Urothelium cell line (cell line): Measurements from ENCODE around the gene GOLPH3L.
A peak's percentile ranks its signal among the peaks of the same experiment; 100 is the strongest.
"Not testable (repeated sequence)": the region's sequence is repeated elsewhere in the genome, so short reads cannot be mapped to it uniquely, and the experiment has no call there.

Experiments used
- DNase-seq: peaks from one replicate; pipeline ENCODE4 v3.0.0; 2011; ENCODE audit warnings: low spot score, mixed read lengths
- FAIRE-seq: peaks from 2 replicates; lab custom pipeline; 2011; peaks lifted over from hg19 to GRCh38; lab: Jason Lieb, UNC

The GOLPH3L gene

DNA sequence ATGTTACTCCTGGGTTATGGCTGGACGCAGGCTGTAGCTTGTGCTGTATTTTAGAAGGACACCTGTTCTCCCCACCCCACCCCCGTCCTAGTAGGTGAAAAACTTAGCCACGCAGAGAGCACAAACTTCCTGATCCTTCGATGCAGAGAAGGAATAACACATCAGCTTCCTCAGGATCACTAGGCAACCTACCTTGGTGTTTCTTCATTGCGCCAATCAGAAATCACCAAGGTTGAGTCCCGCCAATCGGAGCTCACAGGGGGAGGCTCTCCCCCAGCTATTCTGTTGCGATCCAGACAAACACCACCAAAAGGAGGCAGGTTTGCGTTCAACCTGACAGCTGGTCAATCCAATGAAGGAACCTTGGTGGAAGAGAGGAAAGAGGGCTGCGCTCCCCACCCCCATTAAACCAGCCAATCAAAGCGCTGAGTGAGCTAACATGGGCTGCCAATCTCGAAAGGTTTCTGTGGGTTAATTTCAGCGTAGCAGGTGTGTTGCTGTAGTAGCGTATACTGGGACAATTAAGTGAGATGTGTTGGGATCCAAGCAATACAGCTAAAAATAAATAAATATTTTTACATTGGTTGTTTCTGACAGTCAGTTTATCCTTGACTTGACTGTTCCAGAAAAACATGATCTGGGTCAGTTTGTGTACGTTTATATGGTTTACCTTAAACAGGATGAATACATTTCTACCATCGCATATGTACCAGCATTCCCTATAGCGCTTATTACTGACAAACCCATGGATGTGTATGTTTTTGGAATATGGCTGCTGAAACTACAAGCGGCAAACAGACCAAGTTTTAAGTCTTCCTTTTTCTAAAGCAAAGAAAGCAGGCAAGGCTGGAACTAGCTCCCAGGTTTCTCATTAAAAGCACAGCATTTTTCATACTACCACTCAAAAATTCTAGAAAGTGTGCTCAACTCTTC is at the start of gene GOLPH3L:
TSS of gene GOLPH3L (minus strand) at position 160 of the 933 bp plus-strand sequence. CDS start 2,316 bp downstream, outside the sequence.
- FAIRE-seq, result peak; percentile 5

GRCh38 chr1:150730130-150730721 is 33.3 kb upstream of the GOLPH3L start:
- DNase-seq (no peak), FAIRE-seq (no peak)

More for the DNA sequence above, at the start of gene GOLPH3L:
- DNase-seq, result peak; percentile 94

- FAIRE-seq (no peak), DNase-seq (no peak)
Observed at GRCh38 chr1:150724336-150724735, 27.4 kb upstream of the GOLPH3L start.

GRCh38 chr1:150720703-150721102 is 23.7 kb upstream of the GOLPH3L start, which contains the start of gene HORMAD1:
Gene HORMAD1 (minus strand): TSS chr1:150720895. CDS start chr1:150719505, 1,390 bp downstream.
- DNase-seq, result no peak
- FAIRE-seq, result no peak

GRCh38 chr1:150720098-150720497 is 23.1 kb upstream of the GOLPH3L start:
- no peak for DNase-seq
- no peak for FAIRE-seq

GRCh38 chr1:150718225-150718891 is 21.4 kb upstream of the GOLPH3L start:
- DNase-seq (no peak), FAIRE-seq (no peak)

DNA sequence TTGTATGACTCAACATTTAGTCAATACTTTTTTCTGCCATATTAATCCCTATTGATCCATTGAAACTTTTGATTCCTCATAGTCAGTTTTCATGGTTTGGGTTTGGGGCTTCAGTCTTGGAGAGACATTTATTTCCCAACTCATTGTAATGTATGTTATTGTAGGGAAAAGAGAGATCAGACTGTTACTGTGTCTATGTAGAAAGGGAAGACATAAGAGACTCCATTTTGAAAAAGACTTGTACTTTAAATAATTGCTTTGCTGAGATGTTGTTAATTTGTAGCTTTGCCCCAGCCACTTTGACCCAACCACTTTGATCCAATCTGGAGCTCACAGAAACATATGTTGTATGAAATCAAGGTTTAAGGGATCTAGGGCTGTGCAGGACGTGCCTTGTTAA is 12.1 kb upstream of the GOLPH3L start:
- FAIRE-seq, DNase-seq: not testable (repeated sequence)

GRCh38 chr1:150708595-150708994 is 11.6 kb upstream of the GOLPH3L start:
- FAIRE-seq, result no peak
- no peak for DNase-seq

DNA sequence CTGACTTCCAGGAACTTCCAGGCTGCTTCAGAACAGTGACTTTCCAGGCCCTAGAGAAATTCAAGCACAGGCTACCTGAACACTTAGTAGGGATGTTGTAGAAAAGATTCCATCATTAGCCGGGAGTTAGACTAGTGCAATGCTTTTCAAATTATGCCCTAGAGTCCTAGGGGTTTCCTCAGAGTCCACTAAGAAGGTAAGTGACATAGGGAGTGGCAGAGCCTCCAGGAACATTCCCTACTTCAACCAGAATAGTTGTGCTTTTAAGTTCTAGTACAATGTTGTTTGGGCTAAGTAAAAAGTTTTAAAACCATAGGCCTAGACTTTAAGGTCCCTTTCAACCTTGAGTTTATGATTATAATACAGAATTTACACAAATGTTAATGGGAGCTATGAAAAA is 9.1 kb upstream of the GOLPH3L start:
- DNase-seq, result no peak
- FAIRE-seq, result no peak

DNA sequence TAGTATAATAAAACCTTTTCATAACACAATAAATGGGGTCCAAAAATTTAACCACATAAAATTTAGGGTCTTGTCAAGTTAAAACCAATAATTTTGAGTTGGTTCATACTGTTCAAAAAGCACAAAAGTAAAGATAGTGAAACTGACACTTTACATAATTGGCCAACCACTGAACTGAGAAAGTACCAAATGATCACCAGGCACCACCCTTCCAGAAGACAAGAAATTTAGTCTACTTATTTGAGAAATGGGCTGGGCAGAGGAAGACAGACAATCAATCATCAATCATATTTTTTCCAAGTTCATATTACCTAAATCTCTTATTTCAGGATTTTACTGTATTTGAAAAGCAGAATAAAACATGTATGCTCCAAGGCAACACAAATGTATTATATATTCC is 6.5 kb upstream of the GOLPH3L start:
- FAIRE-seq (no peak), DNase-seq (no peak)

DNA sequence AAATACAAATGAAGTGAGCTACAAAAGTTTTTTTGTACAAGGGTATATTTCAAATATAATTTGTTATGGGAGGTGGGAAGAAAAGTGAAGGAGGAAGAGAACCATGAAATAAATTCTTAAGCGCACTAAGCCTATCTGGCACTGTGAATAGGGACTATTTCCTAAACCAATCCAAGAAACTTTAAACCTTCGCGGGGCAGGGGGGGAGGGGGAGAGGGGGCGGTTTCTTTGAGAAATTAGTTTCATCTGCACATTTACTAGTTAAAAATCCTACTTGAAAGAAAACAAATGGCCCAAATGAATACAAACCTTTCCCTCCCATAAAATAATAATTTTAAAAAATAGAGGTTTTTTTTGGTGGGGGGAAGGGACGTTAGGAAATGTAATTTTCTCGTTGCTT is 364 bp downstream of the GOLPH3L start:
- DNase-seq (peak; percentile 4), FAIRE-seq (no peak)

GRCh38 chr1:150696162-150696561 is 792 bp downstream of the GOLPH3L start:
- DNase-seq (no peak), FAIRE-seq (no peak)

DNA sequence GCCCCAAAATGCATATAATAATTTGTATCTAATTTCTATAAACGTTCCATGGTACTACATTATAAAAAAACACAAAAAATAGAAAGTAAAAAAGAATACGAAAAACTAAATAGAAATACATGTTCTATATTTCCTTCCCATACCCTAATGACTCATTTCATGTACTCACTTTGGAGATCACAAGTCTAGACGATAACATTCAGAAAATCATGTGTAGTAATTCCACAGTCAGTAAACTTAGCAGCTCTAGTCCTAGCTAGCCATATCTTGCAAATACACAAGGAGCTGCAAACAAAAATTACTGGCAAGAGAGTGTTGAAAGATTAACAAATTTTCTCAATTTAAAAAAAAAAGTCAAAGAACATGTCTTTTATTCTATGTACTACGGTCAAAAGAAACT is 1.4 kb downstream of the GOLPH3L start:
- DNase-seq (no peak), FAIRE-seq (no peak)

DNA sequence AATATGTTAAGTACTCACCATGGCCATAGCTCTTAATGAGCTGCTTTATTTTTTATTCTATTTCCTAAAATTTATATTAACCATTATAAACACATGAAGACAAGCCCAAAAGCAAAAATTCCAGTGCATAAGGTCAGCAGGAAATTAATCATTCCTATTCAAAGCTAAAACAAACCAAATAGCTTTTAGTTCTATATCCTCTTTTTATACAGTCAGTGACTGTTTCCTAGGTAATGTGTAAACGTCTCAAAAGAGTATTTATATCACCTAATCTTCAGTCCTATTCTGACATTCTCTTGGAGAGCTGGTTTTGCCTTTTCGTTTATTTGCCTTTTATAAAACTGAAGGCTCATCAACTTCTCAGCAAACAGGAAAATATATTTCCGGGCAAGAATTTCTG is 4.2 kb downstream of the GOLPH3L start:
- DNase-seq (no peak), FAIRE-seq (no peak)

DNA sequence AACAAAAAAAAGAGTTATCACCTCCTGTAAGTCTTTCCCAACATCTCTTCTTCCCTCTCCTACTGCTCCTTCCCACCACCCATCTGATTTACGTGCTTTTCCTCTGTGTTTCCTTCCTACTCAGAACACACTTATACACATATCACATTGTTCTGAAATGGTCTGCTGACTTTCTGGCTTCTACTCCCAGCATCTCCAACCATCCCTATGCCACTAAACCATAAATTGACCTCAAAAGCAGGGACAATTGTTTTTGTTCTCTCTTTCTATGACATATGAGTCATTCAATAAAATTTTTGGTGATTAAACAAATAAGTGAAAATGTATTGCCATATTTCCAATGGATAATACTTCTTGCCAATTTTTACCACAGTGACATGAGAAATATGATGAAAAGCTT is 8.2 kb downstream of the GOLPH3L start:
- FAIRE-seq, result no peak
- no peak for DNase-seq

- FAIRE-seq, result no peak
- DNase-seq, result no peak
Observed at GRCh38 chr1:150686275-150686674, 10.7 kb downstream of the GOLPH3L start.

GRCh38 chr1:150683914-150684313 is 13.0 kb downstream of the GOLPH3L start:
- FAIRE-seq, result no peak
- no peak for DNase-seq

DNA sequence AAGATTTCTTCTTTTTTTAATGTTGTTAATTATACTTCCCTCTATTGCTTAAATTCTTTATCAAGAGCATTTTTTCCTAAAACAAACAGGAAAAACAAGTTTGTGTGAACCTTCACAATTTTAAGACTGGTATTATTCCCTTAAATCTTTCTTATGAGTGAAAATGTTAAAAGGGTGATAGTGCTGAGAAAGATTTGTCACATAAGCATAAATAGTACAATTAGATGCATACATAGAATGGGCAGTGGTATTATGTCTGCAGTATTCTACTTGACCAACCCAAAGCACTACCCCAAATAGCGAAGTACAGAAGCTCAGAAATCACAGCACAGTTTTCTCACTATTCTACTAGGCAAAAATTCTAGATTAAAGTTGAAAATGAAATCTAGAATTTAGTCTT is 18.0 kb downstream of the GOLPH3L start:
- FAIRE-seq, result no peak
- no peak for DNase-seq

DNA sequence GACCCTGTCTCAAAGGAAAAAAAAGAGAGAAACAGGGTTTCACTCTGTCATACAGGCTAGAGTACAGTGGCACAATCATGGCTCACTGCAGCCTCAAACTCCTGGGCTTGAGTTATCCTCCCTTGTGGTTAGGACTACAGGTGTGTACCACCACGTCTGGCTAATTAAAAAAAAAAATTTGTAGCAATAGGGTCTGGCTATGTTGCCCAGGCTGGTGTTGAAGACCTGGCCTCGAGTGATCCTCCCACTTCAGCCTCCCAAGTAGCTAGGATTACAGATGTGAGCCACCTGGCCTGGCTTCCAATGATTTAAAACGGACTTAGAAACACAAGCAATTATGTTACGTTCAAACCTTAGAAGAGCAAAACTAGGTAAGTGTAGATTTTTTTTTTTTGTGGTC is 22.1 kb downstream of the GOLPH3L start:
- DNase-seq (no peak), FAIRE-seq (no peak)

DNA sequence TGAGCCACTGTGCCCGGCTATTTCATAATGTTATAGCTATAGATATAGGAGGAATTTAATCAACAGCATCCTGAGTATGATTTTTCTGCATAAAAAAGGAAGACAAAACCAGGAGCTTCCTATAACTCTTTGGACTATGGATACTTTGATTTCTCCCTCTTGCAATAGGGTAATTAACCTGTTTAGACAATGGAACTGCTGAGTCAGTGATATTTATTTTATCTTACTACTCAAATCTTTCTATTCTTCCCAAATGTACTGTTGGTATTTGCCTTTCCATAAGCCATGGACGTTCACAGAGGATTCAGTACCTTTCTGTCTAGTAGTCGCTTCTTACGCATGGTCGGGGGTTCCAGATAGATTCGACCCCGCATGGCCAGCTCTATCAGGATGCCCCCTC is 33.6 kb downstream of the GOLPH3L start:
- DNase-seq, result no peak
- FAIRE-seq, result no peak

DNA sequence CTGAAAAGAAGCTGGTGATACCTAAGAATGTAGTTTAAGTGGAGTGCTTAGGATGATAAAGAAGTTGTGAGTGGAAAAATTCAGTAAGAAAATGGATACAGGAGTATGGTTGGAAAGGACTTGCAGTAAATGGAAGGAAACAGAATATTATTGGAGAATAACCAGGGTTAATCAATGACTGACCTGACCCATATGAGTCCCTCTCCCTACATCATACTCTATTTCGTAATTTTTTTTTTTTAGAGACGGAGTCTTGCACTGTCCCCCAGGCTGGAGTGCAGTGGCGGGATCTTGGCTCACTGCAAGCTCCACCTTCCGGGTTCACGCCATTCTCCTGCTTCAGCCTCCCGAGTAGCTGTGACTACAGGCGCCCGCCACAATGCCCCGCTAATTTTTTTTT is 34.1 kb downstream of the GOLPH3L start:
- no peak for FAIRE-seq
- DNase-seq, result no peak

GRCh38 chr1:150661156-150661555 is 35.8 kb downstream of the GOLPH3L start:
- DNase-seq (no peak), FAIRE-seq (no peak)
